ENCODE results near the gene XIST.

Gene XIST

DNA sequence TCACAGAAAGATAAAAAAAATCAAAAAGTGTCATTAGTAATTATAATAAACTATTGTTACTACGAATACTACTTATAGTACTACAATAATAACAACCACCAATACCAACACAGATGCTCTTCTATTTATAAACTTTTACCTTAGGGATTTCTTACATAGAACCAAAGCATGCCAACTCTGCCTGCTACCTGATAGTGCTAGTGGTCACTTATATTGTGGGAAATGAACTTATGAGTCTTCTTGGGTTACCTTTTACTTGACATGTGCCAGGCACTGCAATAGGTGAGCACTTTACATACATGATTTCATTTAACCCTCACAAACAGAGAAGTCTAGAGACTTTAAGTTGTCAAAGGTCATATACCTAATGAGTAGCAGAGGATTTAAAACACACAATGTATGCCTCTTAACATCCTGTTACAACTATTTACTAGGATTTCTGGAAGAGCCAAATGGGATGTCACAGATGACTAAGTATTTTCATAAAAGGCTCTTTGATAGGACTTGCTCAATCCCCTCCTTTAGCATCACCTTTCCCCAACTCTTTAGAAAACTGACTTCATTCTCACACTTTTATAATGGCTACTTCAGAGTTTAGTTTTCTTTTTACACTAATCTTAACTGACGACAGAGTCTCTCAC lies 24.3 kb downstream of the XIST start:
- TF ChIP-seq, protein P1, sequence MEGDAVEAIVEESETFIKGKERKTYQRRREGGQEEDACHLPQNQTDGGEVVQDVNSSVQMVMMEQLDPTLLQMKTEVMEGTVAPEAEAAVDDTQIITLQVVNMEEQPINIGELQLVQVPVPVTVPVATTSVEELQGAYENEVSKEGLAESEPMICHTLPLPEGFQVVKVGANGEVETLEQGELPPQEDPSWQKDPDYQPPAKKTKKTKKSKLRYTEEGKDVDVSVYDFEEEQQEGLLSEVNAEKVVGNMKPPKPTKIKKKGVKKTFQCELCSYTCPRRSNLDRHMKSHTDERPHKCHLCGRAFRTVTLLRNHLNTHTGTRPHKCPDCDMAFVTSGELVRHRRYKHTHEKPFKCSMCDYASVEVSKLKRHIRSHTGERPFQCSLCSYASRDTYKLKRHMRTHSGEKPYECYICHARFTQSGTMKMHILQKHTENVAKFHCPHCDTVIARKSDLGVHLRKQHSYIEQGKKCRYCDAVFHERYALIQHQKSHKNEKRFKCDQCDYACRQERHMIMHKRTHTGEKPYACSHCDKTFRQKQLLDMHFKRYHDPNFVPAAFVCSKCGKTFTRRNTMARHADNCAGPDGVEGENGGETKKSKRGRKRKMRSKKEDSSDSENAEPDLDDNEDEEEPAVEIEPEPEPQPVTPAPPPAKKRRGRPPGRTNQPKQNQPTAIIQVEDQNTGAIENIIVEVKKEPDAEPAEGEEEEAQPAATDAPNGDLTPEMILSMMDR (IDR thresholded peaks at IDR 0.05; ENCODE audit: low read length), result no peak
- no peak for TF ChIP-seq EZH2 (IDR thresholded peaks at IDR 0.05; ENCODE audit: borderline replicate concordance, low read length)
- Histone ChIP-seq H3K27me3 (ENCODE audit: insufficient read depth, low read length) (no peaks in the 10 kb centered on the region), H3K4me3 (ENCODE audit: low read depth, low read length, poor library complexity, severe bottlenecking) (no peak overlapping the region), H3K36me3 (ENCODE audit: insufficient read depth, low read length) (no peaks in the 10 kb centered on the region), H3K4me2 (ENCODE audit: low read length) (no peak overlapping the region), H4K20me1 (ENCODE audit: insufficient read depth, low read length) (no peaks in the 10 kb centered on the region), H3K9ac (ENCODE audit: low read length) (no peak overlapping the region), H3F3A (ENCODE audit: insufficient read depth, low read length) (no peaks in the 10 kb centered on the region), H3K27ac (ENCODE audit: low read depth, low read length, poor library complexity, severe bottlenecking) (no peak overlapping the region), H3K79me2 (ENCODE audit: insufficient read depth, low read length) (no peaks in the 10 kb centered on the region), H3K9me2 (ENCODE audit: low read depth, low read length) (no peaks in the 10 kb centered on the region), H3K4me1 (ENCODE audit: insufficient read depth, low read length, severe bottlenecking) (no peaks in the 10 kb centered on the region), H2AFZ (ENCODE audit: low read length) (no peak overlapping the region), H3K9me3 (ENCODE audit: low read length) (no peaks in the 10 kb centered on the region)

DNA sequence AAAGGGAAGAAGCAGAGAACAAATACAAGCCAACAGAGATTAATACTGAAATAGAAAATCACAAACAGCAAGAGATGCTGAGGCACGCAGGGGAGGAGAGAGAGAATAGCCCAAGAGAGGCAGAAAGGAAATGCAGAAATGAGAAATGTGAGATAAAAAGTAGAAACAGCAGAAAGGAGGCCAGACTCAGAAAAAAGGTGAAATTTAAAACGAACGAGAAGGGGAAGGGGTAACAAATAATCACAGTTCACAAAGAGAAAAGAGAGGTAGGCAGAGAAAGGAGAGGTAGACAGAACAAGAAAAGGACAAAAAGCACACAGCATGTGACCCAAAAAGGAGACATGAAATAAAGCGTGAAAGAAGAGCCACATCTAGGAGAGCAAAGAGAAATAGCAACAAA lies 25.1 kb downstream of the XIST start:
- H3K4me2 ChIP-seq (ENCODE audit: low read length), result no peak overlapping the region
- no peak overlapping the region for H3K4me3 ChIP-seq (ENCODE audit: low read depth, low read length, poor library complexity, severe bottlenecking)
- TF ChIP-seq, protein P1 (IDR thresholded peaks at IDR 0.05; ENCODE audit: low read length), result no peak
- no peak for TF ChIP-seq EZH2 (IDR thresholded peaks at IDR 0.05; ENCODE audit: borderline replicate concordance, low read length)
- H3K4me1 ChIP-seq (ENCODE audit: insufficient read depth, low read length, severe bottlenecking), result no peaks in the 10 kb centered on the region
- no peaks in the 10 kb centered on the region for H3K27me3 ChIP-seq (ENCODE audit: insufficient read depth, low read length)
- no peaks in the 10 kb centered on the region for H3K79me2 ChIP-seq (ENCODE audit: insufficient read depth, low read length)
- H3K36me3 ChIP-seq (ENCODE audit: insufficient read depth, low read length), result no peaks in the 10 kb centered on the region
- no peak overlapping the region for H2AFZ ChIP-seq (ENCODE audit: low read length)
- no peaks in the 10 kb centered on the region for H3F3A ChIP-seq (ENCODE audit: insufficient read depth, low read length)
- H3K9me2 ChIP-seq (ENCODE audit: low read depth, low read length), result no peaks in the 10 kb centered on the region
- no peaks in the 10 kb centered on the region for H3K9me3 ChIP-seq (ENCODE audit: low read length)
- no peak overlapping the region for H3K9ac ChIP-seq (ENCODE audit: low read length)
- H3K27ac ChIP-seq (ENCODE audit: low read depth, low read length, poor library complexity, severe bottlenecking), result no peak overlapping the region
- no peaks in the 10 kb centered on the region for H4K20me1 ChIP-seq (ENCODE audit: insufficient read depth, low read length)

DNA sequence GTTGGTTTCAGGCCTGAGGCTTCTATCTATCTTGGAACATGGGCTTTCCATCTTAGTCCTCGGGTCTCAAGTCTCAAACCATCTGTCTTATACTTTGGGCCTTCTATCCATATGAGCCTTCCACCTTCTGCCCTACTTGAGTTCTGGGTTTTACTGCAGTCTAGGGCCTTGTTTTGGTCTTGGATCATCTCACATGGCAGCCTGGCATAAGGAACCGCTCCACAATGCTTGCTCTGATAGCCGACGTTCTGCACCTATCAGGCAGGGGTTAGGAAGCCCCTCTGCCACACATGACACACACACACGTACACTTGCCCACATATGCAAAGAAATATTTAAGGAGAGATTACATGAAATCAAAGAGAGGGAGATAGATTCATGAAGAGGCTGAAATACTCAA lies 25.5 kb downstream of the XIST start:
- Histone ChIP-seq H3K9ac (ENCODE audit: low read length) (no peak overlapping the region), H3K27ac (ENCODE audit: low read depth, low read length, poor library complexity, severe bottlenecking) (no peak overlapping the region), H2AFZ (ENCODE audit: low read length) (no peak overlapping the region), H4K20me1 (ENCODE audit: insufficient read depth, low read length) (no peaks in the 10 kb centered on the region), H3F3A (ENCODE audit: insufficient read depth, low read length) (no peaks in the 10 kb centered on the region), H3K4me1 (ENCODE audit: insufficient read depth, low read length, severe bottlenecking) (no peaks in the 10 kb centered on the region), H3K9me2 (ENCODE audit: low read depth, low read length) (no peaks in the 10 kb centered on the region), H3K4me2 (ENCODE audit: low read length) (no peak overlapping the region), H3K27me3 (ENCODE audit: insufficient read depth, low read length) (no peaks in the 10 kb centered on the region), H3K36me3 (ENCODE audit: insufficient read depth, low read length) (no peaks in the 10 kb centered on the region), H3K4me3 (ENCODE audit: low read depth, low read length, poor library complexity, severe bottlenecking) (no peak overlapping the region), H3K9me3 (ENCODE audit: low read length) (no peaks in the 10 kb centered on the region), H3K79me2 (ENCODE audit: insufficient read depth, low read length) (no peaks in the 10 kb centered on the region)
- TF ChIP-seq EZH2 (IDR thresholded peaks at IDR 0.05; ENCODE audit: borderline replicate concordance, low read length), result no peak
- TF ChIP-seq, protein P1 (IDR thresholded peaks at IDR 0.05; ENCODE audit: low read length), result no peak

All from OCI-LY1 (cell line).